ACC112 (cell line): ENCODE data around the gene CXCL9.

ENCODE experiments used
- H2AFZ ChIP-seq: fragments of 200-600 bp; sonication (generic); one replicate; pipeline ENCODE4 v1.6.0; 2017; ENCODE audit warnings: antibody characterized with exemption, low read length; ENCODE audit not compliant: unreplicated experiment
- H3K27ac ChIP-seq: fragments of 200-600 bp; sonication (generic); 2 replicates; pipeline ENCODE4 v1.5.1; 2014; ENCODE audit warnings: low read depth, mild to moderate bottlenecking, antibody characterized with exemption, low read length, moderate library complexity
- H3K27me3 ChIP-seq: fragments of 200-600 bp; sonication (generic); 2 replicates; pipeline ENCODE4 v1.6.1; 2014; ENCODE audit warnings: mild to moderate bottlenecking, antibody characterized with exemption, low read length, moderate library complexity, mixed read lengths; ENCODE audit not compliant: insufficient read depth
- H3K36me3 ChIP-seq: fragments of 200-600 bp; sonication (generic); 2 replicates; pipeline ENCODE4 v1.6.1; 2016; ENCODE audit warnings: mild to moderate bottlenecking, antibody characterized with exemption, low read length, moderate library complexity, mixed read lengths; ENCODE audit not compliant: insufficient read depth
- H3K4me1 ChIP-seq: fragments of 200-600 bp; sonication (generic); one replicate; pipeline ENCODE4 v1.6.1; 2016; ENCODE audit warnings: low read length, mixed read lengths; ENCODE audit not compliant: insufficient read depth, unreplicated experiment, control insufficient read depth
- H3K4me3 ChIP-seq: fragments of 200-600 bp; sonication (generic); 2 replicates; pipeline ENCODE4 v1.5.1; 2014; ENCODE audit warnings: mild to moderate bottlenecking, low read depth, low read length
- H3K79me2 ChIP-seq: fragments of 200-600 bp; sonication (generic); one replicate; pipeline ENCODE4 v1.6.0; 2016; ENCODE audit warnings: low read length; ENCODE audit not compliant: control insufficient read depth, unreplicated experiment, insufficient read depth

CXCL9 gene

GRCh38 chr4:76035799-76036380 lies 28.6 kb upstream of the CXCL9 start, which contains the start of gene CXCL11:
CXCL11 (minus strand) TSS chr4:76036070; CDS start chr4:76035987, 83 bp downstream.
- peak within 1 kb of the TSS; percentile 33 for H2AFZ ChIP-seq
- peak within 1 kb of the TSS; percentile 57 for H3K4me3 ChIP-seq
- 0 out of 2 replicates have a peak within 1 kb of the TSS, but pooled peaks have one; percentile 17 for H3K27ac ChIP-seq
- no peaks in the 10 kb centered on the region for H3K79me2 ChIP-seq
- H3K36me3 ChIP-seq: no peaks in the 10 kb centered on the region
- H3K4me1 ChIP-seq: peaks cover 10% of the 10 kb centered on the region
- no peaks in the 10 kb centered on the region for H3K27me3 ChIP-seq

- Histone ChIP-seq H3K36me3 (no peaks in the 10 kb centered on the region), H3K4me3 (peak overlapping the region; percentile 57), H2AFZ (peak overlapping the region; percentile 33), H3K79me2 (no peaks in the 10 kb centered on the region), H3K27me3 (no peaks in the 10 kb centered on the region), H3K4me1 (peaks cover 10% of the 10 kb centered on the region), H3K27ac (no peak overlapping the region)
These were observed 27.8 kb upstream of the CXCL9 start for GRCh38 chr4:76035141-76035540.

- Histone ChIP-seq H3K27ac (no peak overlapping the region), H3K79me2 (no peaks in the 10 kb centered on the region)
These were observed 22.0 kb upstream of the CXCL9 start for GRCh38 chr4:76029300-76029699.

GRCh38 chr4:76028350-76028765 lies 21.0 kb upstream of the CXCL9 start:
- peak overlapping the region; percentile 37; the same call in 1 of the 2 replicates for H3K27ac ChIP-seq
- H3K79me2 ChIP-seq: no peaks in the 10 kb centered on the region
- peaks cover 14% of the 10 kb centered on the region for H3K4me1 ChIP-seq
- no peaks in the 10 kb centered on the region for H3K36me3 ChIP-seq
- H3K4me3 ChIP-seq: peak overlapping the region; percentile 73
- H3K27me3 ChIP-seq: no peaks in the 10 kb centered on the region
- H2AFZ ChIP-seq: peak overlapping the region; percentile 99

More at GRCh38 chr4:76029300-76029699, 22.0 kb upstream of the CXCL9 start:
- Histone ChIP-seq H3K4me1 (peaks cover 7% of the 10 kb centered on the region), H2AFZ (peak overlapping the region; percentile 93), H3K27me3 (no peaks in the 10 kb centered on the region), H3K36me3 (no peaks in the 10 kb centered on the region), H3K4me3 (no peak overlapping the region)

GRCh38 chr4:76024065-76024464 lies 16.8 kb upstream of the CXCL9 start:
- no peak overlapping the region for H3K27ac ChIP-seq
- no peaks in the 10 kb centered on the region for H3K27me3 ChIP-seq
- no peaks in the 10 kb centered on the region for H3K79me2 ChIP-seq
- no peaks in the 10 kb centered on the region for H3K36me3 ChIP-seq
- peak overlapping the region; percentile 16 for H2AFZ ChIP-seq
- peaks cover 14% of the 10 kb centered on the region for H3K4me1 ChIP-seq
- H3K4me3 ChIP-seq: no peak overlapping the region

GRCh38 chr4:76023389-76023788 lies 16.1 kb upstream of the CXCL9 start, which contains the start of gene CXCL10:
CXCL10 (minus strand) TSS chr4:76023497; CDS start chr4:76023431, 66 bp downstream.
- Histone ChIP-seq H3K27ac (no peak within 1 kb of the TSS), H2AFZ (peak within 1 kb of the TSS; percentile 16), H3K4me1 (peaks cover 9% of the 10 kb centered on the region), H3K36me3 (no peaks in the 10 kb centered on the region), H3K79me2 (no peaks in the 10 kb centered on the region), H3K27me3 (no peaks in the 10 kb centered on the region), H3K4me3 (no peak within 1 kb of the TSS)

GRCh38 chr4:76022677-76023076 lies 15.4 kb upstream of the CXCL9 start:
- Histone ChIP-seq H2AFZ (no peak overlapping the region), H3K27ac (no peak overlapping the region), H3K4me3 (no peak overlapping the region), H3K79me2 (no peaks in the 10 kb centered on the region), H3K36me3 (no peaks in the 10 kb centered on the region), H3K27me3 (no peaks in the 10 kb centered on the region), H3K4me1 (peaks cover 6% of the 10 kb centered on the region)

- no peaks in the 10 kb centered on the region for H3K36me3 ChIP-seq
- no peaks in the 10 kb centered on the region for H3K79me2 ChIP-seq
- H3K4me3 ChIP-seq: no peak overlapping the region
- peaks cover 6% of the 10 kb centered on the region for H3K4me1 ChIP-seq
- no peak overlapping the region for H2AFZ ChIP-seq
- no peak overlapping the region for H3K27ac ChIP-seq
- H3K27me3 ChIP-seq: no peaks in the 10 kb centered on the region
These were observed 14.7 kb upstream of the CXCL9 start for GRCh38 chr4:76022031-76022430.

- H3K27ac ChIP-seq: no peak overlapping the region
- peaks cover 10% of the 10 kb centered on the region for H3K4me1 ChIP-seq
- H3K27me3 ChIP-seq: no peaks in the 10 kb centered on the region
- H3K4me3 ChIP-seq: no peak overlapping the region
- H2AFZ ChIP-seq: no peak overlapping the region
- H3K79me2 ChIP-seq: no peaks in the 10 kb centered on the region
- H3K36me3 ChIP-seq: no peaks in the 10 kb centered on the region
These were observed 9.9 kb upstream of the CXCL9 start for GRCh38 chr4:76017056-76017686.

GRCh38 chr4:76016393-76016792 lies 9.1 kb upstream of the CXCL9 start:
- Histone ChIP-seq H3K4me3 (no peak overlapping the region), H2AFZ (no peak overlapping the region), H3K4me1 (peaks cover 18% of the 10 kb centered on the region), H3K27me3 (no peaks in the 10 kb centered on the region), H3K36me3 (no peaks in the 10 kb centered on the region), H3K79me2 (no peaks in the 10 kb centered on the region), H3K27ac (no peak overlapping the region)

- Histone ChIP-seq H3K4me1 (peaks cover 20% of the 10 kb centered on the region), H3K79me2 (no peaks in the 10 kb centered on the region), H3K27me3 (no peaks in the 10 kb centered on the region), H3K4me3 (no peak overlapping the region), H3K36me3 (no peaks in the 10 kb centered on the region), H2AFZ (no peak overlapping the region), H3K27ac (no peak overlapping the region)
These were observed 6.2 kb upstream of the CXCL9 start for GRCh38 chr4:76013540-76013939.
